NCI-H526 (cell line): ENCODE measurements around the gene ISG20L2.
A peak's percentile ranks its signal among the peaks of the same experiment; 100 is the strongest.

Experiments
- DNase-seq, 2 experiments: peaks; one replicate each; lab custom pipeline; 2025; lab: John Stamatoyannopoulos, UW

The ISG20L2 gene

GRCh38 chr1:156706657-156707416 lies 21.7 kb downstream of the ISG20L2 start:
- DNase-seq = peak in 1 of 2 experiments; percentile 70

DNA sequence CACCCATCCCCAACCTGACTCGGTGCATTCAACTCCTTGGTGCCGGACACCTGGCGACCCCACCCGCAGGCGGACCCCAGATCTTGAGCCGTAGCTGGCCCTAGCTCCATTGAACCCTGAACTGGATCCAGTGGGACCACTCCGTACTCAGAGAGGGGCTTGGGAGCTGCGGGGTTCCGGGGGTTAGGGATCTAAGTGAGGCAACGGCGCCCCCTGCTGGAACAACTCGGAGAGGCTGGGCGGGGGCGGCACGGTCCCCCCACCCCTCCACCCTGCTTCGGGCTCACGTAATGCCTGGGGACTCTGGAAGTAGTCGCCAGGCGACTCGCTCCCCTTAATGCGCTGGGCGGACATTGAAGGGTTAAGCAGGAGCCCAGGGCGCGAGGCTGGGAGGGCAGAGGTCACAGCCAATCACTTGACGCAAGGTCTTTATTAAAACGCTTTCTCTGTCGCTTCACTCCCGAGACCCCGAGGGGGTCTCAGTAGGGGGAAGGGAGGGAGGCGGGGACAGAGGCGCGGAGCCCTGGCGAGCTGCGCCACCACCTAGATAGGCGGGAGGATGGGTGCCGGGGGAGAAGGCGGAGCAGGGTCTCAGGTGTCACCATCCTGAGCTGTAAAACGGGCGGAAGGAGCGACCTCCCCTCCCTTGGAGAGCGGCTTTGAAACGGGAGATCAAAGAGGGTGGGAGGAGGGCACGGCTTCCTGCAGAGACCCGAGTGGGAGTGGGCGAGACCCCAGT lies 22.5 kb downstream of the ISG20L2 start:
- peak; percentile 74 to 92 for DNase-seq

DNA sequence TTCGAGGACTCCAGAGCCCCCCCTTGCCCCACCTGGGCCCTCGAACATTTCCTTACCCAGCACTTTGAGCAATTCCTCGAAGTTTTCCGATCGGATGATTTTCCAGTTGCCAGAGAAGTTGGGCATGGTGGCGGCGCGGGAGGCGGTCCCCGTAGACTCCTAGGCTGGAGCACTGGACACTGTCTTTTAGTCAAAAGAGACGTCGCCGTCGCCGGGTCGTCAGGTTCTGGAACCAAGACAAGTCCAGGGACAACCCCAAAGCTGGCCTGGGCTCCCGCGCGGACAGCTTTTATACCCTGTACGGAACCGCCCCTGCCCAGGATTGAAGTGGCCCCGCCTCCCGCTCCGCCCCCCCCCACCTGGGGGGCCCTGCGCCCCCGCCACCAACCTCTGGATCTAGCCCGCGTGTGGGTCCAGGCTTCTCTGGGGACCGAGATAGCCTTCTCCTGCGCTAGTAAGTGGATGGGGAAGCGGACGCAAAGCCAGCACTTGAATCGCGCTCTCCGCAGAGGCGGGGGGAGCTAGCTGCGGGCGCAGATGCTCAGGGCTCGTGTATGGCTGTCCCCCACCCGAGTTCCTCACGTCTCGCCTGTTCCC lies 23.1 kb downstream of the ISG20L2 start, which contains the start of gene CRABP2:
CRABP2 (minus strand) TSS at position 263 of the 597 bp plus-strand sequence; CDS start at position 126, 137 bp downstream.
- peak; percentile 73 to 86 for DNase-seq

- peak in 1 of 2 experiments; percentile 65 for DNase-seq
Measured at GRCh38 chr1:156704930-156705320, 23.6 kb downstream of the ISG20L2 start.

DNA sequence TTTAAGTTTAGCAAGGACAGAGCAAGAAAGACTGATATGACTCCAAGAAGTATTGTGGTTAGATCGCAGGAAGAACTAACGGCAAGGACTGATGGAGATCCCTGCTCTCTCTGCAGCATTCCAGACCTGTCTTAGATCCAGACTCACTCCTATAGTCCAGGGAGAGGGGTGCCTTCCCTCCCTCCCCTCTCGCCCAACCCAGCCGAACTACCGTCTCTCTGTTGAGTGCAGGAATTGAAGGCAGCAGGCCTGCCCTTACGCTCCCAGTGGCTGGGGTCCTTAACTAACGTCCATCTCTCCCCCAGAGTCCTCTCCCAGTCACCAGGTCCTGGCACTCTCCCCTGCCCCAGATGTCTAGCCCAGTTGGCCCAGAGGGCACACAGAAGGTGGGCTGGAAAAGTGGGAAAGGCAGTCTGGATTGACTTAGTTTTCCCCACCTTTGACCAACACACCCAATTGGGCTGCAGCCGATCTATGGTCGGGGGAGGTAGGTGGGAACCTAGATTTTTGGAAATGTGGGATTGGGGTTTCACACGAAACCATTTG lies 24.3 kb downstream of the ISG20L2 start:
- no peak for DNase-seq

DNA sequence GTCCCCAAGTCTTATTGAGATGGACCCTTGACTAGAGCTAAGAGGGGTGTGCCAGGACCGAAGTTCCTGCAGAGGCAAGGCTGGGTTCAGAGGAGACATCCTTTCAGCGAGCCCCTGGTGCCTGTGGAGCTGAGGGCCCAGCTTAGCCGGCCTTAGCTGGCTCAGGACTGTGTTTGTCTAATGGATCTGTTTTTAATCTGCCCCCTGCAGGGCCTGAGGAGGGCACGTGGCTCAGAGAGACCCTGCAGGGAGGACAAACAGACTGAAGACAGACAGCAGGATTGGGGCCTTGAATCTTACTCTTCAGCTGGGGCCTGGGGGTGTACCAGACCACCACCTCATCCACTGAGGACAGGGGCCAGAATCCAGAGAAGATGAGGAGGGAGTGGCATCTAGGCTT lies 24.8 kb downstream of the ISG20L2 start:
- DNase-seq = no peak

- no peak for DNase-seq
Measured at GRCh38 chr1:156703336-156703735, 25.2 kb downstream of the ISG20L2 start.

DNA sequence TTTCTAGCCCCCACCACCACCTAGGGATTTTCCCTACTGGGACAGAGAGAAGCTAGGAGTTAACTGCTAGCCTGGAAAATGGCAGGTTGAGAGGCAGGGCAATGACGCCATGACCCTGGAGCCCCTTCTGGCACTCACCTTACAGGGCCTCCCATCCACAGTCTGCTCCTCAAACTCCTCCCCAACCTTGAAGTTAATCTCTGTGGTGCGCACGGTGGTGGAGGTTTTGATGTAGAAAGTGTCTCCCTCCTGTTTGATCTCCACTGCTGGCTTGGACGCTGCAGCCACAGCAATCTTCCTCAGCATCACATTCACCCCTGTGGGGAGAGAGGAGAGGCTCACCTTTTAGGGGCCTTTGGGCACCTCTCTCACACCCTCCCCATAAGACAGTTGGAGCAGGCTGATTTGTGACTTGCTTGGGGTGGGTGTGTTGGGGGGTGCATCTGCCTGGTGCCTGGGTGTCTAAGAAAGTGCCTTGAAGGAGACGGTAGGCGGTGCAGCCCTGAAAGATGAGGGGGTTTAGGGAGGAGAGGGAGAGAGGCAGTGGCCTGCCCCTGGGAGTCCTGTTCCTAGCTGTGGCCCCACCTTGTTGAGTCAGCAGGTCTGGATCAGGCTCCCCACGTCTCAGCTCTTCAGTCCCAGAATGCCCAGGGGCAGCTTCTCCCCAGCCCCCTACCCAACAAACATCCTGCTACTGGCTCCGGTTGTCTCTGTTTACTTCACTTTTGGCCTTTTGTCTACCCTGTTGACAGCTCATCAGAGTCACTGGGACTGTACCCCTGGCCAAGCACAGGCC lies 27.6 kb downstream of the ISG20L2 start:
- no peak for DNase-seq

DNA sequence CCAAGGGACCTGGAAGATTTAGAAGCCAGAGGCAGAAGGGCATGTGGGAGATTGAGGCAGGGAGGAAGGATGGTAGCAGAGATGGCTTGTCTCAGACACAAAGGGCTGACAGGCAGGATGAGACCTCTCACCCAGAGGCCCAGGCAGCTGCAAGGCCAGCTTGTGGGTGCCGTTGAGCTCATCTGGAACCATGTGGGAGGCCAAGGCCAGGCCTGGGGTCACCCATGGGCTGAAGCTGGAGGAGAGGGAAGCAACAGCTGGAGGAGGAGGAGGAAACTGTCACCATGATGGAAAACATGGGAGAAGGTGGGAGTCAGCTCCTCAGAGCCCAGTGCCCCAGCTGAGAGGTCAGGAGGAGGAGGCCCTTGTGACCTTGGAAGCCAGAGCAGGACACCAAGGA lies 29.6 kb downstream of the ISG20L2 start:
- DNase-seq = no peak

DNA sequence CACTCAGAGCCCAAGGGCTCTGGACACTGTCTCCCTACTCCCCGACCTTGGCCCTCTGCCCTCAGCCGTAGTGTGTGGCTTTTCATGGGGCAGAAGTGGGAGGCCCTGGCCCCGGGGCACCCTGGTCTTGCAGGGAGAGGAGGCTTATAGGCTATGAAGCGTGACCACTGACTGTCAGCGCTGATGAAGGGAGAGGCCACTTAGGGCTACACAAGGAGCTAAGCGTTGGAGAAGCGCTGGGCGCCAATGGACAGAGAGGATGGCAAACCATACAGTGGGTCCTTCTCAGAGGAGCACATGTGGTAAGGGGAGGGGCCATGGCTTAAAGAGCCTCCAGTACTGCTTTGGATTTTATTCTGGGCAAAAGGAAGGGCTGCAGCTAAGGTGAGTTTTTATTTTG lies 31.1 kb downstream of the ISG20L2 start:
- DNase-seq = peak; percentile 41 to 65

DNA sequence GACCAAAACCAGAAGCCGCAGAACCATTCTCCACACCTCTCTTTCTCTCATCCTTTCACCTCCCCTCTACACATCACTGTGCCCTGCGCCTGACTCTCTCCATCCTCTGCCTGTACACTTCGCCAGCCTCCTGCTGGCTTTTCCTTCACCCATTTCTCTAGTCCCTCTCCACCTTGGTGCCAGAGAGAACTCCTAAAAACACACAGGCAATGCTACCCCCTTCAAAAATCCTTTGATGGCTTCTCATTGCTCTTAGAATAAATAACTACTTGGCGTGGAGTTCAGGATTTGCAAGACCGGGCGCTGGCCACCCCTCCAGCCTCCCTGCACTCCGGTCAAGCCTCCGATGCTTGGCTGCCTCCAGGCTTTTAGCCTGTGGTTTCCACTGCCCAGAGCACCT lies 31.8 kb downstream of the ISG20L2 start:
- no peak for DNase-seq

DNA sequence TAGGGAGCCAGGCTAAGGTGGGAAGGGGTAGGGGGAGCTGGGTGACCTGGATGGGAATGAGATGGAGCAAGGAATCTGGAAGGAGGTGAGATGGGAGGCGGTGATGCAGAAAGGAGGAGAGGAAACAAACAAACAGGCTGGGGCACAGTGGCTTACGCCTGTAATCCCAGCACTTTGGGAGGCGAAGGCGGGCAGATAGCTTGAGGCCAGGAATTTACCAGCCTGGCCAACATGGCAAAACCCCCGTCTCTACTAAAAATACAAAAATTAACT lies 33.9 kb downstream of the ISG20L2 start:
- DNase-seq = no peak

DNA sequence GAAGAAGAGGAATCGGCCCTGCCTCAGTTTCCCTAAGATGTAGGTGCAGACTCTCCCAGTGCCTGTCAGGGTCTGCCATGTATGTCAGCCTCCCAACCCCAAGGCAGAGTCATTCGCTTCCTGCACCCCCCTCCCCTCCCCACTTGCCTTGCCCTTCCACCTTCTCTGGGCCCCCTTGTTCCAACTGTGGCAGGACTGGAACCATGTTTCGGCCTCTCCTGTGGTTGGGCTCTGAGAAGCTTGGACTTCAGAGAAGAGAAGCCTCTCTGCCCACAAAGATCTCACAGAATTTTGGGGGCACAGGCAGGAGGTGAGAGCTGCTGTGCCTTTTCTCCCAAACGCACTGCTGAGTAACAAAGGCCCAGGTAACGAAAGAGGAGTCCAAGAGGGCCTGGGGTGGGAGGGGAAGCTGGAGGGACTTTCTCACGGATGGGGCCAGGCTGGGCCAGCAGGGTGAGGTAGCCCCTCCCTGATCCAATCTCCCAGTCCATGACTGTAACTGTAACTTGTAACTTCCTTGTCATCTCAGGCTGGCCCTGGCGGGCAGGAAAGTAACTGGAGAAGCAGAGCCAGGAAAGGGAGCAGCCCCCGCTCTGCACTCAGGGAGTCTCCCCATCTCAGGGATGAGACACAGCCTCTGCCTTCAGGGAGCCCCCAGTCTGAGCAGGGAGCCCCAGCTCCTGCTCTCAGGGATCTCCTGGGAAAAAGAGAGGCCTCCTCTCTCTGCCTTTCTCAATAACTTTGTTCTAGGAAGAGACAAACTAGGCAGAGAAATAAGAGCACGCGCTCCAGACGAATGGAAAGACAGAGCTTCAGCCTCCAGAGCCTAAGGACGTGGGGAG lies 34.5 kb downstream of the ISG20L2 start:
- DNase-seq = peak; percentile 35 to 56

GRCh38 chr1:156692925-156693847 lies 35.4 kb downstream of the ISG20L2 start:
- peak; percentile 91 to 97 for DNase-seq

- DNase-seq = no peak
Measured at GRCh38 chr1:156692441-156692924, 36.1 kb downstream of the ISG20L2 start.

GRCh38 chr1:156691665-156692440 lies 36.7 kb downstream of the ISG20L2 start:
- DNase-seq = no peak

GRCh38 chr1:156691191-156691590 lies 37.4 kb downstream of the ISG20L2 start:
- DNase-seq = no peak

DNA sequence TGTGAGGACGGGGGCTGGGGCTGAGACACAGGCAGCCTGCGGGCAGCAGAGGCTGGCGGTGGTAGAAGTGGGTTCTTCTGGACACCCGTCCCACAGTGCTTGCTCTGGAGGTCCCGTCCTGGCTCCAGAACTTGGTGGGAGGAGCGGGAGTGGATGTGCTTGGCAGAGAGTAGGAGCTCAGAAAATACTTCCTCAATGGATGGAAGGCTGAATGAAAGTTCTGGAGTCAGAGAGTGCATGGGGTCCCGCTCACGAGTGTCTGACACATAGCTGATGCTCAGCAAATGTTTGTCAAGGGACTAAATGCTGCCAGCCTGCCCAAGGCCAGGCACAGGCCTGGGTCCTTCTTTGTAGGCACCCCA lies 37.9 kb downstream of the ISG20L2 start:
- no peak for DNase-seq
